GM12892 (cell line): ENCODE results near the gene ZNF316.

Experiments used
- POLR2A ChIP-seq: IDR thresholded peaks from 2 replicates; pipeline ENCODE4 v1.6.1; 2011; ENCODE audit warnings: low read depth, low read length, control low read depth
- POLR2AphosphoS5 ChIP-seq: IDR thresholded peaks from 2 replicates; pipeline ENCODE4 v1.6.1; 2011; ENCODE audit warnings: low read depth, low read length, control low read depth
- TAF1 ChIP-seq: IDR thresholded peaks from 2 replicates; pipeline ENCODE4 v1.6.1; 2011; ENCODE audit warnings: low read depth, mild to moderate bottlenecking, control low read depth, low read length, borderline replicate concordance

DNA sequence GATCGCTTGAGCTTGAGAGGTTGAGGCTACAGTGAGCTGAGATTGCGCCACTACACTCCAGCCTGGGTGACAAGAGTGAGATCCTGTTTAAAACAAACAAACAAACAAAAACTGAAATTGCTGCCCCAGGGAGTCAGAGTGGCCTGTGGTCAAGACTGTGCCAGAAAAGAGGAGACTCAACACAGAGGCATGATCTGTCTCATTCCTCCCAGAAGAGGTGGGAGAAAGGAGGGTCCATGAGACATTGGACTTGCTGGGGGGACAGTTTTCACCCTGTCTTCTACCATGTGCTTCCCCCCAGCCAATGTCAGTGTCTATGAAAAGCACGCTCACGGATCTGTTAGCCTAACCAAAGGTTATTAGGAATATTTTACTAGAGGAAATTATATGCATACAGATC is 18.5 kb upstream of the ZNF316 start:
- TF ChIP-seq TAF1 (no peak), POLR2A (no peak), POLR2AphosphoS5 (no peak)
